GM12872 (cell line): ENCODE results near the gene PARD3.

Experiments
- TF ChIP-seq, protein P1 (sequence below): IDR thresholded peaks from 3 replicates; pipeline ENCODE4 v1.5.1; 2011; ENCODE audit warnings: low read depth, mild to moderate bottlenecking, low read length, moderate library complexity; ENCODE audit not compliant: insufficient read depth

Gene PARD3

DNA sequence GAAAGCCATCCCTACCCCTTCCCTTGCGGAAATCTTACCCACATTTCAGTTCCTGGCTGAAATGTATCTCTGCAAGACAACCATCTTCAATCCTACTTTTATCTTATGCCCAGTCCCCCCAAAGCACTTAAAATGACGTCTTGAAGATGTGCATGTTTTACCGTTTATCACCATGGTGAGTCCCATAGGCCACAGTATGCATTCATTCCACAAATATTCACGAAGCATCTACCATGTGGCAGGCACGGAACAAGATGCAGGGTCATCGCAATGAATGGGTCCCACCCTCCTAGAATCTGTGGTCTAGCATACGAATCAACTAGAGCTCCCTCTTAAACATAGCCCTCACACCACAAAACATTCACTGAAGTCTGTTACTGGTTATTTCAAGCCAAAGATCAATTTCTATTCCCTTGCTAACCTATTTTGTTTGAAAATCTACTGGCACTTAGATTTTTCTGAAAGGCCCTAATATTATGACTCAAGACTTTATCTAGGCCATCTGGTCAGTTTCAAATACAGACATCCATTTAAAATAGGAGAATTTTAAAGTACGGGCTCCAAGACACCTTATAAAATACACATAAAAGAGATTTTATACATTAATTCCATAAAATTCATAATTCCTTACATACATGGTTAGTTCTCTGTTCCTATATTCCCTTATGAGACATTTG is 99.4 kb downstream of the PARD3 start:
- TF ChIP-seq, protein P1, sequence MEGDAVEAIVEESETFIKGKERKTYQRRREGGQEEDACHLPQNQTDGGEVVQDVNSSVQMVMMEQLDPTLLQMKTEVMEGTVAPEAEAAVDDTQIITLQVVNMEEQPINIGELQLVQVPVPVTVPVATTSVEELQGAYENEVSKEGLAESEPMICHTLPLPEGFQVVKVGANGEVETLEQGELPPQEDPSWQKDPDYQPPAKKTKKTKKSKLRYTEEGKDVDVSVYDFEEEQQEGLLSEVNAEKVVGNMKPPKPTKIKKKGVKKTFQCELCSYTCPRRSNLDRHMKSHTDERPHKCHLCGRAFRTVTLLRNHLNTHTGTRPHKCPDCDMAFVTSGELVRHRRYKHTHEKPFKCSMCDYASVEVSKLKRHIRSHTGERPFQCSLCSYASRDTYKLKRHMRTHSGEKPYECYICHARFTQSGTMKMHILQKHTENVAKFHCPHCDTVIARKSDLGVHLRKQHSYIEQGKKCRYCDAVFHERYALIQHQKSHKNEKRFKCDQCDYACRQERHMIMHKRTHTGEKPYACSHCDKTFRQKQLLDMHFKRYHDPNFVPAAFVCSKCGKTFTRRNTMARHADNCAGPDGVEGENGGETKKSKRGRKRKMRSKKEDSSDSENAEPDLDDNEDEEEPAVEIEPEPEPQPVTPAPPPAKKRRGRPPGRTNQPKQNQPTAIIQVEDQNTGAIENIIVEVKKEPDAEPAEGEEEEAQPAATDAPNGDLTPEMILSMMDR: no peak

DNA sequence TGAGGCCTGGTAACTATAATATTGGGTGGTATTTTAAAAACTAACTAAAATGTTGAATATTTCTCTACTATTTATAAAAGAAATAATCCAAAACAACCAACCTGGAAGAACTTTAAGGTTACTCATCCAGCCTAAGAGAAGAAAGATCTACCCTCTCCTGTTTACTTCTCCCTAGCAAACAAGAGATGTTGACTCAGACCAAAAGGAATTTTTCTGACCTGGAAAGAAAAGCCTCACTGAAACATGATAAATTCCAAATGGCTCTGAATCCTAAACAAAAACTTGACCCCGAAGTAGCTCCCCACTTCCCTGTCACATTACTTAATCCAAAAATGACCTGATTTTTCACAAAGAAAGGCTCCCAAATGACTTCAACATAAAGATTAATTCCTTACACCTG is 101.2 kb downstream of the PARD3 start:
- TF ChIP-seq, protein P1: no peak

DNA sequence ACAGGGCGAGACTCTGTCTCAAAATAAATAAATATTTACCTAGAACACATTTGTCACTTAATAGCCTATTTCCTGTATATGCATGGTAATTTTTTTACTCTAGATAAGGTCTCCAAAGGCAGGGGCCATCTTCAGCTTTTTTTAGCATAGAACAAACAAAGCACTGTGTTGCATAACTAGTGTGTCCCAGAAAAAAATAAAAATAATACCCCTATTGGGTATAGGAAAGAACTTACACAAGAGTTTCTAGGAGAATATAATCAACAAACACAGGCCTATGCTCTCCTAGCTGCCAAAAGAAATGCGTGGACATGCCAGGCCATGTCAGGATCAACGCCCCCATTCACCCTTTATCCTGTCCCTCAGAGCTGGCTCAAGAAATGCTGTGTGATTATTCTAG is 103.6 kb downstream of the PARD3 start:
- TF ChIP-seq, protein P1: no peak

DNA sequence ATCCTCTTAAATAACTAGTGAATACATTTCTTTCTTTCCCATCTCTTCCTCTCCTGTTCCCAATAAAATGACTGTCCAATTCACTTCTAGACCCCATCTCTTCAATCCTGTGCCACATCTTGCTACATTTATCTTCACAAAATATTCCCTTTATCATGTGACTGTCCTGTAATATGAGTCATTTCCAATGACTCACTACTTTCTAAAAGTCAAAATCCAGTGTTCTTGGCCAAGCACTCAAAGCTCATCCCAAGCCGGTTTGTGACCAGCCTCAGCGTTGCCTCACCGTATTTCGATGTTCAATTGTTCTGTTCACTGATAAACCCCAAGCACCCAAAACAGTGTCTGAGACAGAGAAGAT is 104.7 kb downstream of the PARD3 start:
- TF ChIP-seq, protein P1: no peak

DNA sequence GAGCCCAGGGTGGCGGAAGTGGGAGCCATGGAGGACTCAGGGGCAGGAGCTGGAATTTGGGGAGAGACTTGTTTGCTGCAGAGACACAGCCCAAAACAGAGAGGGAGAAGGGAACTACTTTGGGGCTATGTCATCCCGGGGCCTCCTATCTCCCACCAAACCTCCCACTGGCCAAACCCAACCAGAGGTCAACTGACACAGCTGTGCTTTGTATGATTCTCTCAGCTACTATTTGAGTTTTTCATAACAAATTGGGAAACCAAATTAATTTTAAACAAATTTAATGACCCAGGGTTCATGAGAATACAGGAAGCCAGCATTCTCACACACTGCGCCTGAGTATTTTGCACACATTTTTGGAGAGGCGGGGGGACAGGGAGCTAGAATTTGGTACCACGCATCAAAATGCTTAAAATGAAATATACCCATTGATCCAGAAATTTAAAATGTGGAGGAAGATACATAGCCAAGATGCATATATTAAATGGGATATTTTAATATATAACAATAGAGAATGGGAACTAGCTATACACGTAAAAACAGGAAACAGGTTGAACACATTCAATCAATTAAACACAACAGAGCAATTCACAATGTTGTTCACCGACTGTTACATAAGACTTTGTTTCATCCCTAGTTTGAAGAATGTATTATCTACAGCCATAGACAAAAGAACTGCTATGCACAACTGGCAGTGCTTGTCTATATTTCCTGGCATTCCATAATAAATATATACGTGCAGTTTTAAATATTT is 105.3 kb downstream of the PARD3 start:
- TF ChIP-seq, protein P1: no peak

DNA sequence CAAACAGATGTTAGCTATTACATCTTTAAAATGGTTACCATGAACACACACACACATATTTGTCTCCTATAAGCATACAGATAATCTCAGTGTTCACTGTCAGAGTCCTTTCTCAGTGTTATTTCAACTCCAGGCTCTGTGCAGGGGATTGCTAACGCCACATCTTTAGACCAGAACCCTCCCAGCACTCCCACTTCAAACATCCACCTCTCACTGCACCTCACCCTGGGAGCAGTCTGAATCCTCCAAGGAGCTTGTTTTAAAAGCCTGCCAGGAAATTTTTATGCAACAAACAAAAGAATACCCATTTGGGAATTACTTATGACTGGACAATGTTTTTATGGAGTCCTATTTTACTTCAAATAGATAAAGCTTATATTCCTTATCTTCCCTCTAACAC is 107.4 kb downstream of the PARD3 start:
- TF ChIP-seq, protein P1: no peak

DNA sequence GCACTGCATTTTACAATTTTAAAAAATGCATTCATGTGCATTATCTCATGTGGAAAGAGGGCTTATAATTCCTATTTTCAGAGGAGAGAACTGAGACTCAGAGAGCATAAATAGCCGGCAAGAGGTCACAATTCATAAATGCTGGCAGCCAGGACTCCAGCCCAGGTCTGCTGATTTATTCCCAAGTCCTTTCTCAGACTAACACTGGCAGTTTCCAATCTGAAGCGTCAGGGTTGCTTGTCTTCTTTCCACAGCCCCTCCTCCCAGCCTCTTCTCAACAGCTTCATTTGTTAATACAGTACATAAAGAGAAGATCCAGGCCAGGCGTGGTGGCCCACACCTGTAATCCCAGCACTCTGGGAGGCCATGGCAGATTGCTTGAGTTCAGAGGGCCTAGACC is 108.9 kb downstream of the PARD3 start:
- TF ChIP-seq, protein P1: no peak
